ENCODE measurements around the gene GPI. TPM values are rescaled to one million over a fixed set of nuclear protein-coding genes. Genes with fewer than 3 reads are reported as not detected.
A peak's percentile ranks its signal among the peaks of the same experiment; 100 is the strongest.

The GPI gene
- total RNA-seq, 3 donors from 2014 or later (not counting 1 experiment from before 2014, with no cell fraction given), result 98.5 to 132 (median 104) TPM

DNA sequence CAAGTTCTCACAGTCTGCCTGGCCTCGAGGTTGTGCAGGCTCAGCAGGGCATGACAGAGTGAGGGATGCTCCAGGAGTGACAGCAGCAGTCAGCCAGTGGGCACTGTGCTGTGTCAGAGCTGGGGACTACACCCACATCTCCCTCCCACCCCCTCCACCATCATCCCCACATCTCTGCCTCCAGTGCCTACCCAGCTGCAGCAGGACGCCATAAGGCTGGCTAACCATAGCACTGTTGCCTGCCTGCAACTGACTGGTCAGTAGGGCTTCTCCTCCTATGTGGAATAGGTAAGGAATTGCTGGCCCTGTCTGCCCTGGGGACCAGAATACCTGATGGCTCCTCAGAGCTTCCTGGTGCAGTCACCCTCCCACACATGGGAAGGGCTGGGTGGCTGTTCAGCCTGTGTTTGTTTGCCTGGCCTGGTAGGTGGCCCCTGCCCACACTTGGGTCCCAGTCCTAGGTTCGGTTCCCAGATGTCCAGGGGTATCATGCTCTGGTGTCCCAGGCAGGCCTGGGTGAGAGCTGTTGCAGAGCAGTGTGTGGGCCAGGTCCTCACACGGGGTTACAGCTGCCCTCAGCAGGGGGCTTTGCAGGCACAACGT, 15.7 kb downstream of the GPI start:
- DNase-seq, result no peak
- Mint-ChIP-seq H3K27me3 (ENCODE audit: low read depth in 2 of 2) (no peaks in the 10 kb centered on the region), H3K36me3 (no peaks in the 10 kb centered on the region), H3K27ac (no peak overlapping the region), H3K4me1 (peaks cover 0 to 6% of the 10 kb centered on the region in 2 donors), H3K9me3 (no peaks in the 10 kb centered on the region), H3K4me3 (no peak overlapping the region)
- Histone ChIP-seq H3K27me3 (ENCODE audit: control insufficient read depth, insufficient read depth, low read length) (no peaks in the 10 kb centered on the region), H3K36me3 (ENCODE audit: control insufficient read depth, insufficient read depth, low read length) (peaks cover 66% of the 10 kb centered on the region), H3K4me1 (ENCODE audit: control insufficient read depth, insufficient read depth, low read length) (no peaks in the 10 kb centered on the region), H3K9me3 (ENCODE audit: control insufficient read depth, insufficient read depth, low read length) (no peaks in the 10 kb centered on the region), H3K27ac (ENCODE audit: low read length) (no peak overlapping the region), H3K4me3 (ENCODE audit: low read length) (no peak overlapping the region)
- 94% methylated on average over 5 of the region's 5 CpGs for whole genome bisulfite sequencing (ENCODE audit: insufficient coverage)
- ATAC-seq, result no peak
- TF ChIP-seq, protein P1, sequence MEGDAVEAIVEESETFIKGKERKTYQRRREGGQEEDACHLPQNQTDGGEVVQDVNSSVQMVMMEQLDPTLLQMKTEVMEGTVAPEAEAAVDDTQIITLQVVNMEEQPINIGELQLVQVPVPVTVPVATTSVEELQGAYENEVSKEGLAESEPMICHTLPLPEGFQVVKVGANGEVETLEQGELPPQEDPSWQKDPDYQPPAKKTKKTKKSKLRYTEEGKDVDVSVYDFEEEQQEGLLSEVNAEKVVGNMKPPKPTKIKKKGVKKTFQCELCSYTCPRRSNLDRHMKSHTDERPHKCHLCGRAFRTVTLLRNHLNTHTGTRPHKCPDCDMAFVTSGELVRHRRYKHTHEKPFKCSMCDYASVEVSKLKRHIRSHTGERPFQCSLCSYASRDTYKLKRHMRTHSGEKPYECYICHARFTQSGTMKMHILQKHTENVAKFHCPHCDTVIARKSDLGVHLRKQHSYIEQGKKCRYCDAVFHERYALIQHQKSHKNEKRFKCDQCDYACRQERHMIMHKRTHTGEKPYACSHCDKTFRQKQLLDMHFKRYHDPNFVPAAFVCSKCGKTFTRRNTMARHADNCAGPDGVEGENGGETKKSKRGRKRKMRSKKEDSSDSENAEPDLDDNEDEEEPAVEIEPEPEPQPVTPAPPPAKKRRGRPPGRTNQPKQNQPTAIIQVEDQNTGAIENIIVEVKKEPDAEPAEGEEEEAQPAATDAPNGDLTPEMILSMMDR (IDR thresholded peaks at IDR 0.05), result no peak
- intact Hi-C loops (cut with micrococcal nuclease), result no loop called here

DNA sequence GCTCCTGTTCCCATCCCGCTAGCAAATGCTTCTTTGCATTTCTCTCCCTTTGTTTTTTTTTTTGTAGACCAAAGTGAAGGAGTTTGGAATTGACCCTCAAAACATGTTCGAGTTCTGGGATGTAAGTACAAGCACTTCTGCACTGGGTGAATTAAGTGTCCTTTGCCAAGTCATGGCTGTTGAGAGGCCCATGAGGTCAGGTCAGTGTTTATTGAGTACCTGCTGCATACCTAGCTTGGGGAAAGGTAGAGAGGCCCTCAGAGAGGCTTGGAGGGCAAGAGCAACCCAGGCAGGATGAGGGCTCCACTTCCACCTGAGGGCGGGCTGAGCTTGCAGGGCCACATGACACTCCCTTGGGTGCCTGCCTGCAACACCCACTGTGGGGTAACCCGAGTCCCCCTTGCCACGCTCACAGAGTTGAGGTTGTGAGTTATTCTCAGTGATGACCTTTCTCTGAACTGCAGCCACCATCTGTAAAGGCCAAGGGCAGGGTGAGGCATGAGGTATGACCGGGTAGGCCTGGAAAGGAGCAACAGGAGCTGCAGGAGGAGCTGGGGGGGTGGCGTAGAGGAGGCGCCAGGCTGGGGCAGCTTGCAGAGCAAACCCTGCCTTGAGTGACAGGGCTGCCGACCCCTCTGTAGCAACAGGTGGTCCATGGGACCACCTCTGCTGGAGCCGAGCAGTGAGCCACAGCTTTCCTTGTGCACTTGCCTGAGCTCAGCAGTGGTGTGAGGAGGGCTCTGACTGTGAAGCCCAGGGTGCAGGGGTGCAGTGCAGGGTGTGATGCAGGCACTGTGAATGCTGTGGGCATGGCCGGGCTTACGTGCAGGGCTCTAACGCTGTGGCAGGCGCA, 16.6 kb downstream of the GPI start:
- Histone ChIP-seq H3K27ac (ENCODE audit: low read length) (no peak overlapping the region), H3K36me3 (ENCODE audit: control insufficient read depth, insufficient read depth, low read length) (peaks cover 63% of the 10 kb centered on the region), H3K9me3 (ENCODE audit: control insufficient read depth, insufficient read depth, low read length) (no peaks in the 10 kb centered on the region), H3K4me1 (ENCODE audit: control insufficient read depth, insufficient read depth, low read length) (no peaks in the 10 kb centered on the region), H3K4me3 (ENCODE audit: low read length) (no peak overlapping the region), H3K27me3 (ENCODE audit: control insufficient read depth, insufficient read depth, low read length) (no peaks in the 10 kb centered on the region)
- DNase-seq, result no peak
- 96% methylated on average over 14 of the region's 14 CpGs for WGBS (ENCODE audit: insufficient coverage)
- Mint-ChIP-seq H3K4me3 (no peak overlapping the region), H3K36me3 (no peaks in the 10 kb centered on the region), H3K27me3 (ENCODE audit: low read depth in 2 of 2) (no peaks in the 10 kb centered on the region), H3K9me3 (no peaks in the 10 kb centered on the region), H3K4me1 (peaks cover 0 to 11% of the 10 kb centered on the region in 2 donors), H3K27ac (no peak overlapping the region)
- no peak for ATAC-seq
- TF ChIP-seq, protein P1 (IDR thresholded peaks at IDR 0.05), result no peak
- intact Hi-C loops (cut with micrococcal nuclease), result no loop called here

DNA sequence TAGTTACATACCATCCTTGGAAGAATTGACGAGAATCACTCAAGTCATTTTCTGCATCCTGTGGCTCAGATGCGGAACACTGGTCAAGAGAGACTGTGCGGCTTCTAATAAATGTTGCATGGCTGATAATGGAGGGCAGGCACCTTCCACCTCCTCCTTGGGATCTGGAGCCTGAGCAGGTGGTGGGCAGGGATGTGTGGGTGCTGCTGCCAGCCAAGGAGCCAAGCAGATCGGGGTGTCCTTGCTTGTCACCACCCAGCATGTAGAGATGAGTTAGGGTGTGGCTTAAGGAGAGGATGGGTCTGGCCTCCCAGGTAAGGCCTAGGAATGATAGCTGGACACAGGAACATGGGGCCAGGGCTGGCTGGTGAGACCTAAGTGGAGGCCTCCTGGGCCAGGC, 17.5 kb downstream of the GPI start:
- H3K27me3 ChIP-seq (ENCODE audit: control insufficient read depth, insufficient read depth, low read length), result no peaks in the 10 kb centered on the region
- intact Hi-C loops (cut with micrococcal nuclease), result no loop called here
- peaks cover 0 to 11% of the 10 kb centered on the region in 2 donors for H3K4me1 Mint-ChIP-seq
- H3K27ac ChIP-seq (ENCODE audit: low read length), result no peak overlapping the region
- H3K9me3 ChIP-seq (ENCODE audit: control insufficient read depth, insufficient read depth, low read length), result no peaks in the 10 kb centered on the region
- H3K36me3 ChIP-seq (ENCODE audit: control insufficient read depth, insufficient read depth, low read length), result peaks cover 65% of the 10 kb centered on the region
- TF ChIP-seq, protein P1 (IDR thresholded peaks at IDR 0.05), result no peak
- no peak overlapping the region for H3K4me3 ChIP-seq (ENCODE audit: low read length)
- H3K27me3 Mint-ChIP-seq (ENCODE audit: low read depth in 2 of 2), result no peaks in the 10 kb centered on the region
- H3K36me3 Mint-ChIP-seq, result no peaks in the 10 kb centered on the region
- DNase-seq (no peak), ATAC-seq (no peak)
- H3K27ac Mint-ChIP-seq, result peak overlapping the region in 1 of 2 donors; percentile 4
- H3K9me3 Mint-ChIP-seq, result no peaks in the 10 kb centered on the region
- H3K4me1 ChIP-seq (ENCODE audit: control insufficient read depth, insufficient read depth, low read length), result no peaks in the 10 kb centered on the region
- no peak overlapping the region for H3K4me3 Mint-ChIP-seq
- WGBS (ENCODE audit: insufficient coverage), result 97% methylated on average over 4 of the region's 4 CpGs

All from natural killer cell (primary cell).